ENCODE data around the gene TMEM232.
"Not testable (repeated sequence)": the region's sequence is repeated elsewhere in the genome, so short reads cannot be mapped to it uniquely, and the experiment has no call there.

Gene TMEM232

GRCh38 chr5:110707260-110707844, 19.1 kb downstream of the TMEM232 start:
- no peak for DNase-seq (ENCODE audit: low read depth in 2 of 2)

GRCh38 chr5:110705349-110705748, 21.1 kb downstream of the TMEM232 start:
- no peak for DNase-seq (ENCODE audit: low read depth in 2 of 2)

- no peak for DNase-seq (ENCODE audit: low read depth in 2 of 2)
Observed at GRCh38 chr5:110703481-110703880, 23.0 kb downstream of the TMEM232 start.

GRCh38 chr5:110702704-110703103, 23.8 kb downstream of the TMEM232 start:
- DNase-seq (ENCODE audit: low read depth in 2 of 2): no peak

- DNase-seq (ENCODE audit: low read depth in 2 of 2): no peak
Observed at GRCh38 chr5:110702300-110702699, 24.2 kb downstream of the TMEM232 start.

- not testable (repeated sequence) for DNase-seq (ENCODE audit: low read depth in 2 of 2)
Observed at GRCh38 chr5:110692669-110693068, 33.8 kb downstream of the TMEM232 start.

- not testable (repeated sequence) for DNase-seq (ENCODE audit: low read depth in 2 of 2)
Observed at GRCh38 chr5:110690587-110690986, 35.9 kb downstream of the TMEM232 start.

DNA sequence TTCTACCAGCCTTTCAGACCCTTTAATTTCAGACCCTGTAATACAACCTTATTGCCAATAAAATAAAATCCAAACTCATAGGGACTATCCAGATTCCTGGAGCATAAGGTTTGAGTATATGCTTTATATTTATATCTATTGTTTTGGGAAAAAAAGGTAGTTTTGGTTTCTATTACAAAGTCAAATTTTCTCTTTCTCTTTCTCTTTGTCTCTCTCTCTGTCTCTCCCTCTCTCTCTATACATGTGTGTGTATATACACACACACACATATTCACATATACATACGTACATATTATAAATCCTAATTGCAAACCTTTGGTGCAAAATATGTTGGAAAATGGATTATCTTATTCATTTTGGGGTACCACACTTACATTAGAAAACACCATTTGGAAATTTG, 39.0 kb downstream of the TMEM232 start:
- no peak for DNase-seq (ENCODE audit: low read depth in 2 of 2)

GRCh38 chr5:110686270-110686669, 40.2 kb downstream of the TMEM232 start:
- DNase-seq (ENCODE audit: low read depth in 2 of 2): no peak

- DNase-seq (ENCODE audit: low read depth in 2 of 2): no peak
Observed at GRCh38 chr5:110681953-110682352, 44.5 kb downstream of the TMEM232 start.

- DNase-seq (ENCODE audit: low read depth in 2 of 2): no peak
Observed at GRCh38 chr5:110681109-110681508, 45.4 kb downstream of the TMEM232 start.

DNA sequence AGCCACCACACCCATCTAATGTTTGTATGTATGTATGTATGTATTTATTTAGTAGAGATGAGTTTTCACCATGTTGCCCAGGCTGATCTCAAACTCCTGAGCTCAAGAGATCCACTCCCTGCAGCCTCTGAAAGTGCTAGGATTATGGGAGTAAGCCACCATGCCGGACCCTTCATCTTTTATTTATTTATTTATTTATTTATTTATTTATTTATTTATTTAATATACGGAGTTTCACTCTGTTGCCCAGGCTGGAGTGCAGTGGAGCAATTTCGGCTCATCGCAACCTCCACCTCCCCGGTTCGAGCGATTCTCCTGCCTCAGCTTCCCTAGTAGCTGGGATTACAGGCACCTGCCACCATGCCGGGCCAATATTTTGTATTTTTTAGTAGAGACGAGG, 49.9 kb downstream of the TMEM232 start:
- not testable (repeated sequence) for DNase-seq (ENCODE audit: low read depth in 2 of 2)

DNA sequence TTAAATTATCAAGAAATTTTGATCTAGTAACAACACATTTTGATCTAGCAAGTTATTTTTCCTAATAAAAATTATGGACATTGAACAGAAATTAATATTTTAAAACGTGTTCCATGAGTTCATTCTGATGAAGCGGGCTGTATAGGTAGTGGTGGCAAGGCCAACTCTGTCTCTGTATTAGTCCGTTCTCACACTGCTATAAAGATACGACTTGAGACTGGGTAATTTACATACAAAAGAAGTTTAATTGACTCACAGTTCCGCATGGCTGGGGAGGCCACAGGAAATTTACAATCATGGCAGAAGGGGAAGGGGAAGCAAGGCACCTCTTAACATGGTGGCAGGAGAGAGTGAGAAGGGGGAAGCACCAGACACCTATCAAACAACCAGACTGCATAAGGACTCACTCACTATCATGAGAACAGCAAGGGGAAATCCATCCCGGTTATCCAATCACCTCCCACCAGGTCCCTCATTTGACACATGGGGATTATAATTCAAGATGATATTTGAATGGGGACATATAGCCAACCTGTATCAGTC, 61.2 kb downstream of the TMEM232 start:
- no peak for DNase-seq (ENCODE audit: low read depth in 2 of 2)

DNA sequence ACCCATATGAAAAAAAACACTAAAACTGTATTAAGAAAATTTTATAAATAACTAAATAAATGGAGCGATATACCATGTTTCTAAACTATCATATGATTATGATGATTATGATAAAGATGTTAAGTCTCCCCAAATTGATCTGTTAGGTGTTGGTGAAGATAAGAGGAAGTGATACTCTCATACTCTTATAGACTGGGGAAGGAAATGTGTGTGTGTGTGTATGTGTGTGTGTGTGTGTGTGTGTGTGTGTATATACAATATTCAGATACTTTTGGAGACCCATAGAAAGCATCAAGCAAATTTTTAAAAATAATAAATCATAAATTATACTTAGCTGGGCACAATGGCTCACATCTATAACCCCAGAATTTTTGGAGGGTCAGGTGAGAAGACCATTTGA, 62.9 kb downstream of the TMEM232 start:
- DNase-seq (ENCODE audit: low read depth in 2 of 2): no peak

DNA sequence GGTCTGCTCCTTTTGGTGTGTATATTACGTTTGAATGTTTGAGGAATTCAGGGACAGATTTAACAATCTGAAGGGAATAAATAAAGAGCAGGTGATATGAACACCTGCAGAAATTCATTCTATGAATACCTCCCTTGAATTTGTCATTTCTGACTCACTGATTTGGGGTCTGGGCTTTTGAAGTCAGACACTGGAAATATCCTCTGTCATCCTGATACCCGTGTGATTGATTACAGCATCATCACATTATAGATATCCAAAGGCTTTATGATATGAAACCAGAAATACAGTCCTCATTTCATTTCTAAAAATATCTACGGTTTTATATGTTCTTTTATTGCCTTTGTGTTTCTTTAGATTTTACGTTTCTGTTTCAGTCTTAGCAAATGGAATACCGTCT, 68.5 kb downstream of the TMEM232 start:
- DNase-seq (ENCODE audit: low read depth in 2 of 2): no peak

DNA sequence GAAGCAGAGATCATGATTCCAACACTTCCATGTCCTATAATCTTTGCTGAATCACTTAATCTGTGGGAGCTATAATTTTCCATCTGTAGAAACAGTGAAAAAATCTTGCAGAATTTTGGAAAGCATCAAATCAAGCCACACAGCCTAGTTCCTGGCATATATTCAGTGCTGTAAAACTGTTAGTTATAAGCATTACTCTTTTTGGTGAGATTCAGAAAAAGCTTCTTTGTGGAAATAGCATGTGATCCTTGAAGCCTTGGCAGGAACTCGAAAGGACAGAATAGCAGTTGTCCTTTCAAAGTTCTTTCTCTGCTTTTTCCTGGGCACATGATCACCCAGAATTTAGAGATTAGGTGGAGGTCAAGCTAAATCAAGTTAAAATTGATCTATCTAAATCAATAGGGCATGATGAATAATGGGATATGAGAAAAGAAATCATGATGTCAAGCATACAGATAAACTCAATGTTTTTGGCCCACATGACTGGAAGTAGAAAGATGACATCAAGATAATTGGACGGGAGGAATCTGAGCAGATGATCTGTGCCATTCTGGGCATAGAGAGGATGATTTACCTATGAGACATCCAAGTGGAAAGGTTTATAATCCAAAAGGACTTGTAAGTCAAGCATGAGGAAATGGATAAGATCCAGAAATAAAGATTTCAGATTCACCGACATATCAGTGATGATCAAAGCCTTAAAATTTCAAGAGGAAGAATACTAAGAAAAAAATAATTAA, 73.1 kb downstream of the TMEM232 start:
- no peak for DNase-seq (ENCODE audit: low read depth in 2 of 2)

DNA sequence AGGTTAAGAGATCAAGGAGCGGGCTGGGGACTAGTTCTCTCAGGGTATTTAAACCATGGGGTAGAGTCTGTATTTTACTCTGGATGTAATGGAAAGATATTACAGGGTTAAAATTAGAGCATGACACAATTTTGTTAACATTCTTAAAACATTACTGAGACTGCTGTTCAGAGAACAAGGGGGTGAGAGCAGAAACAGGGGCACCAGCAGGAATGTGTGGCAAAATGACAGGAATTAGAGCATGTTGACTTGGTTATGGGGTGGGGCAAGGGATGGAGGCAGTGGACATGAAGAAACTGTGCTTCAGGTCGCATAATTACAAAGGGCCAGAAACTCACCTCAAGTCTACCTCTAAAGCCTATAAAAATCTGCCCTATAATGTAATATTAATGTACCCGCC, 75.0 kb downstream of the TMEM232 start:
- DNase-seq (ENCODE audit: low read depth in 2 of 2): no peak

- no peak for DNase-seq (ENCODE audit: low read depth in 2 of 2)
Observed at GRCh38 chr5:110644357-110644756, 82.1 kb downstream of the TMEM232 start.

- DNase-seq (ENCODE audit: low read depth in 2 of 2): no peak
Observed at GRCh38 chr5:110638970-110639902, 87.2 kb downstream of the TMEM232 start.

- DNase-seq (ENCODE audit: low read depth in 2 of 2): no peak
Observed at GRCh38 chr5:110634475-110634874, 92.0 kb downstream of the TMEM232 start.

DNA sequence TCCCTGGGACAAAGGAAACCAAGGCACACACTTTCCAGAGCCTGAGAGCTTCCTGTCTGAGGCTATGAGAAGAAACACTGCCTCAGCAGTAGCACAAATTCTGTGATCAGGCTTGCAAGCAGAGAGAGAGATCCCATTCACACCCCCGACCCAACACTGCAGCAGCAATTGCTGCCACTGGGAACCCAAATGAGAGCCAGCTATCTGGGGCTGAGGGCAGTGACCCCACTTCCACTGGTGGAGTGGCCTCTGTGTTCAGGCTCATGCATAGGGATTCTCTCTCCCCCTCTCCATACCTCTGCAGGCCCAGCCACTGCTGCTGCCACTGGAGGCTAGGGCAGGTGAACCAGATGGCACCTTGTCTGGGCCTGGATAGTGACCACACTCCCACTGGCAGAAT, 95.2 kb downstream of the TMEM232 start:
- no peak for DNase-seq (ENCODE audit: low read depth in 2 of 2)

DNA sequence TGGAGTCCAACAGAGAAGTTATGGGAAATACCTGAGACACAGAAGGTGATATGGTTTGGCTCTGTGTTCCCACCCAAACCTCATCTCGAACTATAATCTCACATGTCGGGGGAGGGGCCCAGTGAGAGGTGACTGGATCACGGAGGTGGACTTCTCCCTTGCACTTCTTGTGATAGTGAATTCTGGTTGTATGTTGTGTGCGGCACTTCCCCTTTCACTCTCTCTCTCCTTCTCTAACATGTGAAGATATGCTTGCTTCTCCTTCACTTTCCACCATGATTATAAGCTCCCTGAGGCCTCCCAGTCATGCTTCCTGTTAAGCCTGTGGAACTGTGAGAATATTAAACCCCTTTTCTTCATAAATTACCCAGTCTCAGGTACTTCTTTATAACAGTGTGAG, 96.1 kb downstream of the TMEM232 start:
- no peak for DNase-seq (ENCODE audit: low read depth in 2 of 2)

Data from stimulated activated CD8-positive, alpha-beta memory T cell treated with anti-CD3 and anti-CD28 coated beads, Interleukin-7, amount 100 ng/mL, for 4 hours (primary cell).